HepG2 (cell line): ENCODE data around the gene CHTF18.

Experiments
- CTCF ChIP-seq: sonication (generic); formaldehyde crosslinking; IDR thresholded peaks from 2 replicates; pipeline ENCODE4 v1.5.0; 2020; ENCODE audit warnings: mild to moderate bottlenecking, missing genetic modification reagents, moderate library complexity
- MAZ ChIP-seq, 2 experiments: sonication (generic) in 1 of 2; formaldehyde crosslinking in 1 of 2; IDR thresholded peaks; 2 replicates each; pipeline versions ENCODE4 v1.5.0 to v1.6.1; 2012 to 2020; ENCODE audit warnings: low read depth in 2 of 2, mild to moderate bottlenecking in 2 of 2, borderline replicate concordance in 1 of 2, improper control_type of control experiment in 1 of 2, low read length in 1 of 2, missing genetic modification reagents in 1 of 2, moderate library complexity in 1 of 2
- POLR2A ChIP-seq, 2 experiments: IDR thresholded peaks; 2 replicates each; pipeline ENCODE4 v1.6.1; 2011; ENCODE audit warnings: low read depth in 2 of 2, low read length in 2 of 2, mild to moderate bottlenecking in 1 of 2, moderate library complexity in 1 of 2; ENCODE audit not compliant: insufficient read depth in 1 of 2
- ZNF230 ChIP-seq: sonication (generic); formaldehyde crosslinking; IDR thresholded peaks from 2 replicates; pipeline ENCODE4 v1.4.0; 2020; ENCODE audit warnings: mild to moderate bottlenecking, missing genetic modification reagents
- ZNF547 ChIP-seq: sonication (generic); formaldehyde crosslinking; IDR thresholded peaks from 2 replicates; pipeline ENCODE4 v1.5.1; 2020; ENCODE audit warnings: mild to moderate bottlenecking, missing genetic modification reagents

DNA sequence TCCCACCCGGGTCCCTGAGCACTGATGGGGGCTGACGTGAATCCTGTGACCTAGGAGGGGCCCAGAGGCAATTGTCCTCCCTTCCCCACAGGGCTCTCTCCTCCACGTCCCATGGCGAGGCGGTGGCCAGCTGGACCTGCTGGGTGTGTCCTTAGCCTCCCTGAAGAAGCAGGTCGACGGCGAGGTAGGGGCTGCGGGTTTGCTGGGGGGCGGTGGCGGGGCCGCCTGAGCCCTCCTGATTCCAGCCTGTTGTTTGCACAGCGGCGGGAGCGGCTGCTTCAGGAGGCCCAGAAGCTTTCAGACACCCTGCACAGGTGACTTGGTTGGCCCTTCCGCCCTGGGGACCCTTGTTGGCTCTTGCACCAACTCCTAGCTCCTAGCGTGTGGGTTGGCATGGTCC is 1.7 kb downstream of the CHTF18 start:
- TF ChIP-seq MAZ (IDR thresholded peaks at IDR 0.05; ENCODE audit: borderline replicate concordance, low read depth, low read length) (no peak), MAZ (CRISPR knock-in tag; IDR thresholded peaks at IDR 0.05; ENCODE audit: low read depth) (no peak), ZNF230 (CRISPR knock-in tag) (no peak), CTCF (CRISPR knock-in tag) (no peak), POLR2A (IDR thresholded peaks at IDR 0.05; ENCODE audit: insufficient read depth in 1 of 2, low read depth in 2 of 2, low read length in 2 of 2) (no peak), ZNF547 (CRISPR knock-in tag) (no peak)
